T-helper 1 cell treated with Interleukin-12 subunit alpha and Interleukin-12 subunit beta and Interleukin-4 antibody, amounts not matched to agents 30 μg/mL and 1 μg/mL, for 36 hours (primary cell): ENCODE results near the gene NFATC1.

Experiments
- H3K27ac Mint-ChIP-seq: one replicate; pipeline ENCODE4 v1.8.0; 2021; ENCODE audit warnings: mild to moderate bottlenecking, mixed read lengths
- H3K27me3 Mint-ChIP-seq: one replicate; pipeline ENCODE4 v1.8.0; 2021; ENCODE audit warnings: low read depth, mixed read lengths
- H3K36me3 Mint-ChIP-seq: one replicate; pipeline ENCODE4 v1.8.0; 2021; ENCODE audit warnings: low read depth, mixed read lengths
- H3K4me1 Mint-ChIP-seq: one replicate; pipeline ENCODE4 v1.8.0; 2021; ENCODE audit warnings: low read depth, mixed read lengths
- H3K4me3 Mint-ChIP-seq: one replicate; pipeline ENCODE4 v1.8.0; 2021; ENCODE audit warnings: mild to moderate bottlenecking, moderate library complexity, mixed read lengths
- H3K9me3 Mint-ChIP-seq: one replicate; pipeline ENCODE4 v1.8.0; 2021; ENCODE audit warnings: mixed read lengths

NFATC1 gene

GRCh38 chr18:79401494-79402208 lies 5.9 kb downstream of the NFATC1 start:
- H3K27me3 Mint-ChIP-seq: no peaks in the 10 kb centered on the region
- H3K27ac Mint-ChIP-seq: peak overlapping the region; percentile 94
- peaks cover 15% of the 10 kb centered on the region for H3K36me3 Mint-ChIP-seq
- H3K4me3 Mint-ChIP-seq: peak overlapping the region; percentile 81
- H3K9me3 Mint-ChIP-seq: no peaks in the 10 kb centered on the region
- peaks cover 49% of the 10 kb centered on the region for H3K4me1 Mint-ChIP-seq

GRCh38 chr18:79402209-79402576 lies 6.5 kb downstream of the NFATC1 start:
- no peaks in the 10 kb centered on the region for H3K27me3 Mint-ChIP-seq
- peak overlapping the region; percentile 81 for H3K4me3 Mint-ChIP-seq
- H3K9me3 Mint-ChIP-seq: no peaks in the 10 kb centered on the region
- peak overlapping the region; percentile 94 for H3K27ac Mint-ChIP-seq
- H3K36me3 Mint-ChIP-seq: peaks cover 15% of the 10 kb centered on the region
- peaks cover 49% of the 10 kb centered on the region for H3K4me1 Mint-ChIP-seq

GRCh38 chr18:79402977-79403722 lies 7.4 kb downstream of the NFATC1 start:
- H3K4me3 Mint-ChIP-seq: peak overlapping the region; percentile 81
- peaks cover 19% of the 10 kb centered on the region for H3K36me3 Mint-ChIP-seq
- peak overlapping the region; percentile 94 for H3K27ac Mint-ChIP-seq
- H3K9me3 Mint-ChIP-seq: no peaks in the 10 kb centered on the region
- no peaks in the 10 kb centered on the region for H3K27me3 Mint-ChIP-seq
- H3K4me1 Mint-ChIP-seq: peaks cover 49% of the 10 kb centered on the region

GRCh38 chr18:79403723-79404566 lies 8.2 kb downstream of the NFATC1 start:
- H3K27ac Mint-ChIP-seq: peak overlapping the region; percentile 94
- H3K27me3 Mint-ChIP-seq: no peaks in the 10 kb centered on the region
- H3K36me3 Mint-ChIP-seq: peaks cover 19% of the 10 kb centered on the region
- H3K4me3 Mint-ChIP-seq: peak overlapping the region; percentile 81
- peaks cover 47% of the 10 kb centered on the region for H3K4me1 Mint-ChIP-seq
- no peaks in the 10 kb centered on the region for H3K9me3 Mint-ChIP-seq

GRCh38 chr18:79404567-79404910 lies 8.8 kb downstream of the NFATC1 start:
- H3K36me3 Mint-ChIP-seq: peaks cover 19% of the 10 kb centered on the region
- no peaks in the 10 kb centered on the region for H3K9me3 Mint-ChIP-seq
- peaks cover 45% of the 10 kb centered on the region for H3K4me1 Mint-ChIP-seq
- peak overlapping the region; percentile 81 for H3K4me3 Mint-ChIP-seq
- H3K27ac Mint-ChIP-seq: peak overlapping the region; percentile 94
- H3K27me3 Mint-ChIP-seq: no peaks in the 10 kb centered on the region

- H3K36me3 Mint-ChIP-seq: peaks cover 19% of the 10 kb centered on the region
- H3K27ac Mint-ChIP-seq: peak overlapping the region; percentile 94
- H3K4me1 Mint-ChIP-seq: peaks cover 45% of the 10 kb centered on the region
- no peaks in the 10 kb centered on the region for H3K27me3 Mint-ChIP-seq
- peak overlapping the region; percentile 81 for H3K4me3 Mint-ChIP-seq
- H3K9me3 Mint-ChIP-seq: no peaks in the 10 kb centered on the region
Measured at GRCh38 chr18:79405019-79405780, 9.5 kb downstream of the NFATC1 start.

GRCh38 chr18:79405781-79406575 lies 10.2 kb downstream of the NFATC1 start:
- peaks cover 43% of the 10 kb centered on the region for H3K4me1 Mint-ChIP-seq
- peaks cover 22% of the 10 kb centered on the region for H3K36me3 Mint-ChIP-seq
- no peaks in the 10 kb centered on the region for H3K9me3 Mint-ChIP-seq
- H3K27me3 Mint-ChIP-seq: no peaks in the 10 kb centered on the region
- H3K27ac Mint-ChIP-seq: peak overlapping the region; percentile 94
- peak overlapping the region; percentile 81 for H3K4me3 Mint-ChIP-seq

GRCh38 chr18:79406708-79407107 lies 11.0 kb downstream of the NFATC1 start:
- Mint-ChIP-seq H3K36me3 (peaks cover 21% of the 10 kb centered on the region), H3K27me3 (no peaks in the 10 kb centered on the region), H3K27ac (peak overlapping the region; percentile 94)

GRCh38 chr18:79409313-79409712 lies 13.6 kb downstream of the NFATC1 start:
- Mint-ChIP-seq H3K4me1 (peaks cover 19% of the 10 kb centered on the region), H3K27ac (no peak overlapping the region), H3K36me3 (peaks cover 28% of the 10 kb centered on the region), H3K4me3 (no peak overlapping the region), H3K9me3 (no peaks in the 10 kb centered on the region), H3K27me3 (no peaks in the 10 kb centered on the region)

More at GRCh38 chr18:79406708-79407107, 11.0 kb downstream of the NFATC1 start:
- H3K9me3 Mint-ChIP-seq: no peaks in the 10 kb centered on the region
- H3K4me3 Mint-ChIP-seq: peak overlapping the region; percentile 81
- H3K4me1 Mint-ChIP-seq: peaks cover 37% of the 10 kb centered on the region

- H3K4me3 Mint-ChIP-seq: no peak overlapping the region
Measured at GRCh38 chr18:79410171-79410641, 14.5 kb downstream of the NFATC1 start.

GRCh38 chr18:79410731-79411613 lies 15.2 kb downstream of the NFATC1 start:
- no peak overlapping the region for H3K27ac Mint-ChIP-seq
- H3K9me3 Mint-ChIP-seq: no peaks in the 10 kb centered on the region
- no peak overlapping the region for H3K4me3 Mint-ChIP-seq
- H3K36me3 Mint-ChIP-seq: peaks cover 26% of the 10 kb centered on the region
- H3K4me1 Mint-ChIP-seq: peaks cover 5% of the 10 kb centered on the region
- H3K27me3 Mint-ChIP-seq: no peaks in the 10 kb centered on the region

More at GRCh38 chr18:79410171-79410641, 14.5 kb downstream of the NFATC1 start:
- Mint-ChIP-seq H3K4me1 (peaks cover 10% of the 10 kb centered on the region), H3K36me3 (peaks cover 30% of the 10 kb centered on the region), H3K9me3 (no peaks in the 10 kb centered on the region), H3K27ac (no peak overlapping the region), H3K27me3 (no peaks in the 10 kb centered on the region)

- Mint-ChIP-seq H3K27me3 (no peaks in the 10 kb centered on the region), H3K27ac (no peak overlapping the region), H3K9me3 (no peaks in the 10 kb centered on the region), H3K36me3 (peaks cover 21% of the 10 kb centered on the region), H3K4me1 (no peaks in the 10 kb centered on the region), H3K4me3 (no peak overlapping the region)
Measured at GRCh38 chr18:79411614-79412526, 16.1 kb downstream of the NFATC1 start.
